Measurements from ENCODE around the gene HPS4. TPM values are rescaled to one million over a fixed set of nuclear protein-coding genes. Genes with fewer than 3 reads are reported as not detected.

The HPS4 gene
- total RNA-seq, 4 donors from 2014 or later, result 7.0 to 13.9 (median 10.5) TPM

DNA sequence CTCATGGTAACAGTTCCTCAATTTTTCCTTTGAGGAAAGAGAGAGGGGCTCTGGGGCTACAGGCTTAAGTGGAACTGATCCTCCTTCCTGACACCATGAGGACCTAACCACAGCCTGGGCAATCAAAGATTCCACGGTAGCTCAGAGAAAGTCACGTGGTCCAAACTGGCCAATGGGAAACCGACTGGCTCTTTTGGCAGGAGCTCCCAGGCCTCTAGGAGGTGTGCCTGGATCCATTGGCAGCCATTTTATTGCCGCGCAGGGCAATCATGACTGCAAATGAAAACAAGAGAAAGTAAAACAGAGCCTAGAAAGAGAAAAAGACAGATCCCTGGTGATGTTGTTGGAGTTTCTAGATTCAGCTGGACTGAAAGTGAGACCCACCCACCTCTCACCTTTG is 81.9 kb downstream of the HPS4 start:
- TF ChIP-seq CTCF (IDR thresholded peaks at IDR 0.05 in 4 of 5, conservative IDR thresholded peaks at IDR 0.05 in 1 of 5) (no peak), POLR2A (IDR thresholded peaks at IDR 0.05) (no peak)

More for the DNA sequence above, 81.9 kb downstream of the HPS4 start:
- no peak overlapping the region for H3K4me3 ChIP-seq
- H3K36me3 ChIP-seq, result no peaks in the 10 kb centered on the region
- H3K9me3 ChIP-seq, result no peaks in the 10 kb centered on the region
- peaks cover 0 to 6% (median 0%) of the 10 kb centered on the region in 3 donors for H3K27me3 ChIP-seq
- in situ Hi-C loops (cut with MboI; ENCODE audit: low sequenced_read_pairs in 4 of 4) (loop anchor here in 1 of 4 donors (5.0 kb wide), 1 partner anchor 61 kb away; no protein-coding TSS in a partner anchor), intact Hi-C loops (cut with DNase I; ENCODE audit: low total_unique reads) (no loop called here)
- H3K27ac ChIP-seq, result no peak overlapping the region
- no peaks in the 10 kb centered on the region for H3K4me1 ChIP-seq
- ATAC-seq (no peak), DNase-seq (no peak)

Other genes starting within 250 kb of the HPS4 start
- under 1 TPM in 2 of 4 donors, not detected in 2; 0.07 to 0.10 TPM for gene ASPHD2, start 54.5 kb downstream of the HPS4 start, total RNA-seq
- gene SRRD, start 94 bp upstream of the HPS4 start, total RNA-seq, result 10 to 100 TPM; 24.0 to 53.1 (median 27.4) TPM
- gene TFIP11, start 28.7 kb upstream of the HPS4 start, total RNA-seq, result 10 to 100 TPM; 33.1 to 65.7 (median 49.2) TPM
- gene TPST2, start 106.3 kb upstream of the HPS4 start, total RNA-seq, result 100 to 1,000 TPM in 1 of 4 donors, 10 to 100 TPM in 3; 32.3 to 110 (median 65.4) TPM
- gene CRYBB1, start 134.2 kb upstream of the HPS4 start, total RNA-seq, result under 1 TPM in 1 of 4 donors, not detected in 3; 0.97 TPM
- gene CRYBA4, start 138.2 kb upstream of the HPS4 start, total RNA-seq, result not detected
- gene MIAT, start 173.8 kb upstream of the HPS4 start, total RNA-seq, result under 1 TPM in 3 of 4 donors, not detected in 1; 0.02 to 0.25 (median 0.07) TPM